ENCODE data around the gene CCL13.

CCL13 gene

GRCh38 chr17:34368946-34369500 lies 12.7 kb downstream of the CCL13 start:
- TF ChIP-seq GATA2 (IDR thresholded peaks at IDR 0.05; ENCODE audit: low read depth, low read length) (no peak), GATA3 (IDR thresholded peaks at IDR 0.05; ENCODE audit: low read depth, low read length) (no peak)

DNA sequence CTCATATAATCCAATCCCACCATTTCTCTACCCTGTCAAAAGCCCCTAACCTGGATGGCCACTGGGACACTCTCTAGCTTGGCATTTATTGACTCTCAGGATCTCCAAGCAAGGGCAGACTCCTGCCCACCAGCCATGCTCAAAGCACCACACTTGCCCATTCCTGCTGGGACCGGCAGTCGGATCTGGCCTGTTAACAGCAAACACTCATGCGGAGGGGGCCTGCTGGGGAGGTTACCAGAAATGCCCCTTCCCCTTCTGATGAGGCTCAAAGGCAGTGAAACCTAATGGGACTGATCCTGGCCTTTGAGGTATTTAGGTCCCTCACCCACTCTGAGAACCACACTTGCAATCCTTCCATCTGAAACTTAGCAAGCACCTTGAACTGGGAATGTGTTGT lies 13.3 kb downstream of the CCL13 start:
- no peak for TF ChIP-seq GATA3 (IDR thresholded peaks at IDR 0.05; ENCODE audit: low read depth, low read length)
- no peak for TF ChIP-seq GATA2 (IDR thresholded peaks at IDR 0.05; ENCODE audit: low read depth, low read length)

GRCh38 chr17:34370376-34370996 lies 14.2 kb downstream of the CCL13 start:
- TF ChIP-seq GATA2 (IDR thresholded peaks at IDR 0.05; ENCODE audit: low read depth, low read length): no peak
- TF ChIP-seq GATA3 (IDR thresholded peaks at IDR 0.05; ENCODE audit: low read depth, low read length): no peak

DNA sequence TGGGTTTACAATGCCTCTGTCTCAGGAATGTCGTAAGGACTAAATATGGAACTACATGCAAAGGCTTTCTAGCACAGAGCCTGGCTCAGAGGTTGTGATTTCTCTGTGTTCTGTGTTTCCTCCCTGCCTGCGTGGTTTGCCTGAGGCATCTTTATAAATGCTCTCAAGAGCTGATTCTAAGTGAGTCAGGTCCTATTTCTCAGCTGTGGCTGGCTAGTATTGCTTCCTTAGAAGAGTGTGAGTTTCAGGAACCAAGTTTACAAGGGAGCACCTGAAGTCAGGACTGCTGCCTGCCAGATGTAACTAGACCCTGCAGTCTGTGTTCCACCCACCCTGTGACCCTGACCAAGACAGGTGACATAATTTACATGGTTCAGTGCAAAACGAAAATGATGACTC lies 14.7 kb downstream of the CCL13 start:
- TF ChIP-seq GATA3 (IDR thresholded peaks at IDR 0.05; ENCODE audit: low read depth, low read length) (no peak), GATA2 (IDR thresholded peaks at IDR 0.05; ENCODE audit: low read depth, low read length) (no peak)

- no peak for TF ChIP-seq GATA3 (IDR thresholded peaks at IDR 0.05; ENCODE audit: low read depth, low read length)
- TF ChIP-seq GATA2 (IDR thresholded peaks at IDR 0.05; ENCODE audit: low read depth, low read length): no peak
Measured at GRCh38 chr17:34371405-34372100, 15.3 kb downstream of the CCL13 start.

- TF ChIP-seq GATA3 (IDR thresholded peaks at IDR 0.05; ENCODE audit: low read depth, low read length): no peak
- no peak for TF ChIP-seq GATA2 (IDR thresholded peaks at IDR 0.05; ENCODE audit: low read depth, low read length)
Measured at GRCh38 chr17:34374457-34374856, 18.2 kb downstream of the CCL13 start.

DNA sequence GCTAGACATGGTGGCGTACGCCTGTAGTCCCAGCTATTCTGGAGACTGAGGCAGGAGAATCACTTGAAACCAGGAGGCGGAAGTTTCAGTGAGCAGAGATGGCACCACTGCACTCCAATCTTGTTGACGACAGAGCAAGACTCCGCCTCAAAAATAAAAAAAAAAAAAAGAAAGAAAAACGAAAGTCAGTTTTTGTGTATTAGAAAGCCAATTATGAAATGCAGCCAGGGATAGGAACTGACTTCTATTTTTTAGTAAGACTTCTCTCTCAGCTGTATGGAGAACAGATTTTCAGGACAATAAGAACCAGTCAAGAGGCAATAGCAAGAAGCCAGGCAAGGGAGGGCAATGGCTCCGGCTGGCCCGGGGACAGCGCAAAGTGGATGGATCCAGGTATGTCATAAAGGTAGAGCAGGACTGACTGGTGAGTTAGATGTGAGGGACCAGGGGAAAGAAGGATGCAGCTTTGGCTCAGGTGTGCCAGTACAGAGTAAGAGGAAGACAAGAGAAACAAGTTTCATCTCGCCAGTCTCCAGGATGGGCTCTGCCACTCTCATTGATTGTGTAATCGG lies 19.2 kb downstream of the CCL13 start:
- TF ChIP-seq GATA2 (IDR thresholded peaks at IDR 0.05; ENCODE audit: low read depth, low read length): no peak
- no peak for TF ChIP-seq GATA3 (IDR thresholded peaks at IDR 0.05; ENCODE audit: low read depth, low read length)

GRCh38 chr17:34377078-34377823 lies 21.0 kb downstream of the CCL13 start:
- TF ChIP-seq GATA2 (IDR thresholded peaks at IDR 0.05; ENCODE audit: low read depth, low read length): no peak
- TF ChIP-seq GATA3 (IDR thresholded peaks at IDR 0.05; ENCODE audit: low read depth, low read length): no peak

GRCh38 chr17:34378664-34379101 lies 22.4 kb downstream of the CCL13 start:
- no peak for TF ChIP-seq GATA2 (IDR thresholded peaks at IDR 0.05; ENCODE audit: low read depth, low read length)
- TF ChIP-seq GATA3 (IDR thresholded peaks at IDR 0.05; ENCODE audit: low read depth, low read length): no peak

DNA sequence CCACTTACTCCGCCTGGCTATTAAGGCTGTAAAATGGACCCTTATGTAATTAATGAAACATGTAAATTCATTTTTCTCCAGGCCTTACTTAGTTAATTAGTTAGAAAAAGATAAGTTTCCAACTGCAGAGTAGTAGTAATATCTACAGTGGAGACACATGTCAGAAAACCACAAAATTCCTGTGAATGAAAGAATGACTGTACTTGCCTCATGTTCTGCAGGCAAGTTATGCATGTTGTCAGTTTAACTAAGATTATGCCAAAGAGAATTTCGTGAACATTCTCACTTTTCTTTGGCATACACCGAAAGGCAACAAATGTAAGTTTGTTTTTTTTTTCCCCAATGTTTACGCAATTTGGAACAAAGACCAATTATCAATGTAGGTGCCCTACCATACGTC lies 23.6 kb downstream of the CCL13 start:
- TF ChIP-seq GATA3 (IDR thresholded peaks at IDR 0.05; ENCODE audit: low read depth, low read length): no peak
- no peak for TF ChIP-seq GATA2 (IDR thresholded peaks at IDR 0.05; ENCODE audit: low read depth, low read length)

GRCh38 chr17:34382621-34383124 lies 26.4 kb downstream of the CCL13 start:
- no peak for TF ChIP-seq GATA3 (IDR thresholded peaks at IDR 0.05; ENCODE audit: low read depth, low read length)
- no peak for TF ChIP-seq GATA2 (IDR thresholded peaks at IDR 0.05; ENCODE audit: low read depth, low read length)

- TF ChIP-seq GATA2 (IDR thresholded peaks at IDR 0.05; ENCODE audit: low read depth, low read length): no peak
- TF ChIP-seq GATA3 (IDR thresholded peaks at IDR 0.05; ENCODE audit: low read depth, low read length): no peak
Measured at GRCh38 chr17:34383216-34383615, 26.9 kb downstream of the CCL13 start.

DNA sequence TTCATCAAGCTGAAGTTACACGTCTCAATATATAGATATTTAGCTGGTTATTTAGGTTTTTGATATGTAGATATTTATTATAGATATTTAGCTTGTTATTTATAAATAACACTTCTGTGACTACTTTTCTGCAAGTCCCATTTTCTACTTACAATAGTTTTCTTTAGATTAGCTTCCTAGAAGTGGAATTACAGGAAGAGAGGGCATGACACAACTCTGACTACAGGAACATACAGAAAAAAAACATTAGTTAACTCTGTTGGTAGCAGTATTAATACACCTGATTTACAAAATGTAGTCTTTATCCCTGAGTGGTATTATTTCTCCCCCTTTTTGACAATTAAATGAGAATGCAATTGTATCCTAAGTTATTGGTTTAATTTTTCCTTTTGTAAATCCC lies 28.0 kb downstream of the CCL13 start:
- no peak for TF ChIP-seq GATA3 (IDR thresholded peaks at IDR 0.05; ENCODE audit: low read depth, low read length)
- TF ChIP-seq GATA2 (IDR thresholded peaks at IDR 0.05; ENCODE audit: low read depth, low read length): no peak

All from SH-SY5Y (cell line).